ENCODE measurements around the gene KSR2. TPM values are rescaled to one million over a fixed set of nuclear protein-coding genes. Genes with fewer than 3 reads are reported as not detected.
A peak's percentile ranks its signal among the peaks of the same experiment; 100 is the strongest.

KSR2 gene
- total and polyA plus RNA-seq, 2 experiments from 2014 or later, result under 0.01 to 0.02 TPM

DNA sequence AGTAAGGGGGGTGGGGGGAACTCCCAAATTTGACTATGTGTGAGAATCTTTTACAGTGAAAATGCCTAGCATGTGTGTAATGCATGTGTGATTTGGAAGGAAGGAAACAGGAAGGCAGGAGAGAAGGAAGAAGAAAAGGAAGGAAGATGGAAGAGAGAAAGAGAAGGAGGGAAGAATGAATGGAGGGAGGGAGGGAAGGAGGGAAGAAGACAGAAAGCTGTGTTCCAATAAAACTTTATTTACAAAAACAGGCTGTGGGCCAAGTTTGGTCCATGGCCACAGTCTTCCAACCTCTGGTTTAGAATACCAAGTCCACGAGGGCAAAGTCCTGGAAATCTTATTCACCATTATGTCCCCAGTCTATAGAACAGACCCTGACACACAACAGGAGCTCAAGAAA, 278.9 kb downstream of the KSR2 start:
- H3K4me3 ChIP-seq, result no peak overlapping the region
- DNase-seq (ENCODE audit: low read depth in 1 of 2, low spot score in 1 of 2), result no peak
- no peaks in the 10 kb centered on the region for H3K36me3 ChIP-seq
- no peaks in the 10 kb centered on the region for H3K27me3 ChIP-seq
- TF ChIP-seq, protein P1, sequence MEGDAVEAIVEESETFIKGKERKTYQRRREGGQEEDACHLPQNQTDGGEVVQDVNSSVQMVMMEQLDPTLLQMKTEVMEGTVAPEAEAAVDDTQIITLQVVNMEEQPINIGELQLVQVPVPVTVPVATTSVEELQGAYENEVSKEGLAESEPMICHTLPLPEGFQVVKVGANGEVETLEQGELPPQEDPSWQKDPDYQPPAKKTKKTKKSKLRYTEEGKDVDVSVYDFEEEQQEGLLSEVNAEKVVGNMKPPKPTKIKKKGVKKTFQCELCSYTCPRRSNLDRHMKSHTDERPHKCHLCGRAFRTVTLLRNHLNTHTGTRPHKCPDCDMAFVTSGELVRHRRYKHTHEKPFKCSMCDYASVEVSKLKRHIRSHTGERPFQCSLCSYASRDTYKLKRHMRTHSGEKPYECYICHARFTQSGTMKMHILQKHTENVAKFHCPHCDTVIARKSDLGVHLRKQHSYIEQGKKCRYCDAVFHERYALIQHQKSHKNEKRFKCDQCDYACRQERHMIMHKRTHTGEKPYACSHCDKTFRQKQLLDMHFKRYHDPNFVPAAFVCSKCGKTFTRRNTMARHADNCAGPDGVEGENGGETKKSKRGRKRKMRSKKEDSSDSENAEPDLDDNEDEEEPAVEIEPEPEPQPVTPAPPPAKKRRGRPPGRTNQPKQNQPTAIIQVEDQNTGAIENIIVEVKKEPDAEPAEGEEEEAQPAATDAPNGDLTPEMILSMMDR (IDR thresholded peaks at IDR 0.05; ENCODE audit: low read depth, low read length), result no peak
- no peaks in the 10 kb centered on the region for H3K4me1 ChIP-seq (ENCODE audit: low read depth)
- H3K27ac ChIP-seq, result no peak overlapping the region
- no peaks in the 10 kb centered on the region for H3K9me3 ChIP-seq (ENCODE audit: low read depth)

DNA sequence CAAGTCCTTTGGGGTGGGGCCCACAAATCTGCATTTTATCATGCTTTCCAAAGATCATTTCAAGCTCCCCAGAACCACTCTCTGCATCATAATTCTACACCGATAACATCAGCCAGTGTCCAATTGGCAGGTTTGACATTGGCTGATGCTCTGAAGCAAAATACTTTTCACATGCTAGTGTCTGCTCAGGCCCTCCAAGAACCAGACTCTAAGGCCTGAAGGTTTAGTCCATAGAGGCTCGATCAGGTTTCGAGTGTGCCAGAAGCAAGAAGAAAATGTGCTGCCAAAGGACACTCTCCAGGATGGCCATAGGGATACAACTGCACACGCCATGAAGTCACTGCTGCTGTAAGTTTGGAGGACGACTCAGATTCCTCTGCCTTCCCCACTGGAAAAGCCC, 280.3 kb downstream of the KSR2 start:
- DNase-seq (ENCODE audit: low read depth in 1 of 2, low spot score in 1 of 2), result no peak
- no peaks in the 10 kb centered on the region for H3K36me3 ChIP-seq
- TF ChIP-seq, protein P1 (IDR thresholded peaks at IDR 0.05; ENCODE audit: low read depth, low read length), result no peak
- H3K27ac ChIP-seq, result no peak overlapping the region
- H3K9me3 ChIP-seq (ENCODE audit: low read depth), result no peaks in the 10 kb centered on the region
- H3K27me3 ChIP-seq, result no peaks in the 10 kb centered on the region
- no peaks in the 10 kb centered on the region for H3K4me1 ChIP-seq (ENCODE audit: low read depth)
- no peak overlapping the region for H3K4me3 ChIP-seq

DNA sequence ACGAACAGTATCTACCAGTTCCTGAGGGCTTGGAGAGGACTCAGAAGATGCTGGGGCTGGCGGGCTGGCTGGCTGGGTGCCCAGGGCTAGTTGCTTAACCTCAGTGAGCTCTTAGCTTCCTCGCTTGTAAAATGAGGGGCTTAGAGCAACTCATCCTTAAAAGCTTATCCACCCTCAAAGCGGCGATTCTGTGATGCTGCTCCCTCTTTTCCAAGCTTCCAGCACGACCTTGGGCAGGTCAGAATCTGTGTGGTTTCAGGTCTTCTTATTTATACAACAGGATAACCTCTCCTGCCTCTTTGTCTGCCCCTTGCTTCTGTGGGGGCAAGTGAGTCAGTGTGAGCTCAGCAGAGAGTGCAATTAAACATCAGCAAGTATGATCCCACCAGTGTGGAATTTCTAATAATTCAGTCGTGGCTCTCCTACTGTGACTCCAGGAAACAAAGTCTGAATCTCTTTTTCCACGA, 281.8 kb downstream of the KSR2 start:
- Histone ChIP-seq H3K9me3 (ENCODE audit: low read depth) (no peaks in the 10 kb centered on the region), H3K4me3 (no peak overlapping the region), H3K27ac (no peak overlapping the region), H3K27me3 (no peaks in the 10 kb centered on the region), H3K4me1 (ENCODE audit: low read depth) (no peaks in the 10 kb centered on the region), H3K36me3 (no peaks in the 10 kb centered on the region)
- DNase-seq (ENCODE audit: low read depth in 1 of 2, low spot score in 1 of 2), result peak in 1 of 2 donors; percentile 16
- TF ChIP-seq, protein P1 (IDR thresholded peaks at IDR 0.05; ENCODE audit: low read depth, low read length), result no peak

DNA sequence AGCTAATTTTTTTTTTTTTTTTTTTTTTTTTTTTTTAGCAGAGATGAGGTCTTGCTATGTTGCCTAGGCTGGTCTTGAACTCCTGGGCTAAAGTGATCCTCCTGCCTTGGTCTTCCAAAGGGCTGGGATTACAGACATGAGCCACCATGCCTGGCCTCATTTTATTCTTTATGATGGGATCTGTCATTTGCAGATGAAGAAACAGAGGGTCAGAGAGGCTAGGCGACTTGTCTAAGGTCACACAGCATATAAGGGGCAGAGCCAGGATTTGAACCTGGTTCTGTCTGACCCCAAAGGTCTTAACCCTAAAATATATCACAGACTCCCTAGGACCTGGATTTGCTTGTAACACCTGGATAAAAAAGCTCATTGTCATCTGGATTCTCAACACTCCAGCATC, 282.6 kb downstream of the KSR2 start:
- Histone ChIP-seq H3K4me1 (ENCODE audit: low read depth) (no peaks in the 10 kb centered on the region), H3K27ac (no peak overlapping the region), H3K9me3 (ENCODE audit: low read depth) (no peaks in the 10 kb centered on the region), H3K36me3 (no peaks in the 10 kb centered on the region), H3K4me3 (no peak overlapping the region), H3K27me3 (no peaks in the 10 kb centered on the region)
- TF ChIP-seq, protein P1 (IDR thresholded peaks at IDR 0.05; ENCODE audit: low read depth, low read length), result no peak
- DNase-seq (ENCODE audit: low read depth in 1 of 2, low spot score in 1 of 2), result no peak

DNA sequence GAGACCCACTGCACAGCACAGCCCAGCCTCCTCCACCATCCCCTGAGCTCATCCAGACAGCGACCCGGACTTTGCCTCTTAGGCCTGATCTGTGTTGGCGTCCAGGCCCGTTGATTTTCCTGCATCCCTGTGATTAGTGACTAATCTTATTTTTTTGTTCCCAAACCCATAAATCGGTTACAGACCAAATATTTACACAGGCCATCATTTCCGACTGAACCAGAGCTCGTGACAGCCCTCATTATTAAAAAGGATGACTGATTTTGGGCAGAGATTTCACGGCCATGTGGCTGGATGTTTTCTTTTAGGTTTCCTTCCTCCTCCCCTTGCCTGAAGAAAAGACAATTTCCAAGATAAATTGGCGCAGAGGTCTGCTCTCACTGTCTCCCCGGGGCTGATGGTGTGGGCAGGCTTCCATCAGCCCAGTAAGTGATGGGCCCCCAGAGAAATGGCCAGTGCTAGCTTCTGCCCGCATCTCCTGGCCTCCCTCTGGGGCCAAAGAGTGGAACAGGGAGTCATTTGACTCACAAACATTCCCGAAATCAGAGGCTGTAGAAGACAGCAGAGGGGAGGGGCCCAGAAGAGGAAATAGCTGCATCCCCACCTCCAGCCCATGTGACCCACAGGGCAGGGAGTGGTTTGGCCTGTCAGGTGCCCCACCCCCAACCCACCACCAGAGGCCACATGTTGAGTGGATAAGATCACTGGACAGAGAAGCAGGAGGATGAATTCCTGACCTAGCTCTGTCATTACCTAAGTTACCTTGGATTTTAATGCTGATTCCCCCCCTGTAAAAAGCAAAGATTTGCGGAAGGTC, 283.5 kb downstream of the KSR2 start:
- H3K27ac ChIP-seq, result no peak overlapping the region
- peak; percentile 4 to 39 for DNase-seq (ENCODE audit: low read depth in 1 of 2, low spot score in 1 of 2)
- TF ChIP-seq, protein P1 (IDR thresholded peaks at IDR 0.05; ENCODE audit: low read depth, low read length), result no peak
- no peaks in the 10 kb centered on the region for H3K4me1 ChIP-seq (ENCODE audit: low read depth)
- no peaks in the 10 kb centered on the region for H3K36me3 ChIP-seq
- no peak overlapping the region for H3K4me3 ChIP-seq
- no peaks in the 10 kb centered on the region for H3K9me3 ChIP-seq (ENCODE audit: low read depth)
- no peaks in the 10 kb centered on the region for H3K27me3 ChIP-seq
